Amniotic stem cell (primary cell): ENCODE measurements around the gene ASPN.
"Not testable (repeated sequence)": the region's sequence is repeated elsewhere in the genome, so short reads cannot be mapped to it uniquely, and the experiment has no call there.

Experiments used
- DNase-seq: peaks from one replicate; lab custom pipeline; 2025; lab: John Stamatoyannopoulos, UW

ASPN gene

DNA sequence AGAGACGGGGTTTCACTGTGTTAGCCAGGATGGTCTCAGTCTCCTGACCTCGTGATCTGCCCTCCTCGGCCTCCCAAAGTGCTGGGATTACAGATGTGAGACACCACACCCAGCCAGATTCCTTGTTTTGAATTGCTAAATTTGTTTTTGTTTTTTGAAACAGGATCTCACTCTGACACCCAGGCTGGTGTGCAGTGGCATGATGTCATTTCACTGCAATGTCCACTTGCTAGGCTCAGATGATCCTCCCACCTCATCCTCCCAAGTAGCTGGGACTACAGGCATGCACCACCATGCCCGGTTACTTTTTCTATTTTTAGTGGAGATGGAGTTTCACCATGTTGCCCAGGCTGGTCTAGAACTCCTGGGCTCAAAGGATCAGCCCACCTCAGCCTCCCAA lies 71.1 kb downstream of the ASPN start:
- DNase-seq, result not testable (repeated sequence)

DNA sequence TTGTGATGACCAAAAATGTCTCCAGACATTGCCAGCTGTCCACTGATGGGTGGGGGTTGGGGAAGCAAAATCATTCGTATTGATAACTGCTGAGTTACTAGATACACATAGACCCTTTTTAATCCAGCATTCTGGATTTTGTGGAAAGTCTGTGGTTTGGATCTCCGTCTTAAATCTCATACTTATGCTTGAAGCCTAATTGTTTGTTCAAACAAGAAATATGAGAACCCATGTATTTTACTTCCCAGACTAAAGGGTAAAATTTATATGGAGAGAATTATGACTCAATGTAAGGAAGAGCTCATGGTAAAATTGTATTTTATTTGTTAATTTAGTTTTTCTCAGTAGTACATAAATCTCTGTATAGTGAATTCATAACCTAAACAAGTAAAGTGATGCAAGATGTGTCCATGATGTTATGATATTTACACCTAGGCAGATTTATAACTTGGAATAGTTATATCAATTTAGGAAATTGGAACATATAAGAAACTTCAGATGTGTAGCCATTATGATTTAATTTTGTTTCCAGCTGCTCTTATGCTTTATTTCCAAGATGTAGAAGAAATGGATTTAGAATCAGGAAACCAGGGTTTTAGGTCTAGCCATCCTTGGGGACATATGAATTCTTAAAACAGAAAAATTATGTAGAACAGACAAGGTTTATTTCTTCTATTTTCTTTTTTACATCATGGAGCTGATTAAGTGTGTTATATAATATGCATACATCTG lies 73.4 kb downstream of the ASPN start:
- no peak for DNase-seq

DNA sequence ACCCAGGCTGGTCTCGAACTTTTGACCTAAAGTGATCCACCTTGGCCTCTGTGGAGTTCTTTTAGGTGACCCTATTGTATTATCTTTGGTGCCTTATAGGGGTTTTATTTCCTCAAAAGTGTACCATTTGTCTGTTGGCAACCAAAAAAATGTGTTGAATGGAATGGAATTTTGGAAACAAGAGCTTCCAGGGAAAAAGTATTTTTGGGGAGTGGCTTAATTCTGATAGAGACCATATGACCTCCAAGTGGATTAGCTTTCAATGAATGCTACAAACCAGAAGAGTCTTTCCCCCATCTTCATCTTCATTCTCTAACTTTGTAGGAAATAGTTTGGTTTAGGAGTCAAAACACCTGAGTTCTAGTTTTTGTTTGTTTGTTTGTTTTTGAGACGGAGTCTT lies 74.5 kb downstream of the ASPN start:
- no peak for DNase-seq

DNA sequence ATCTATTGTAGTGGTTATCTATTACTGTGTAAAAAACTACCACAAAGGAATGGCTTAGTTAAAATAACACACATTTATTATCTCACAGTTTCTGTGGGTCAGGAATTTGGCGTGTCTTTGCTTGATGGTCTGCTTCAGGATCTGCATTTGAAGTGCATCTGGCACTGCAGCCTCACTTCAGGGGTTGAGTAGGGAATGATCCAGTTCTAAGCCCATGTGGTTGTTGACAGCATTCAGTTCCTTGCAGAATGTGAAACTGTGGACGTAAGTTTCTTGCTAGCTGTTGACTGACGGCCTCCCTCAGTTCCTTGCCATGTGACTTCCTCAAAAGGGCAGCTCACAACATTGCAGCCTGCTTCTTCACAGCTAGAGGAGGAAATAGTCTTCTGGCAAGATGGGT lies 75.8 kb downstream of the ASPN start:
- DNase-seq, result no peak
